PC-3 (cell line): Measurements from ENCODE around the gene TBX15. TPM values are rescaled to one million over a fixed set of nuclear protein-coding genes. Genes with fewer than 3 reads are reported as not detected.
A peak's percentile ranks its signal among the peaks of the same experiment; 100 is the strongest.

Experiments
- ATAC-seq: fragments of 200-7000 bp; cut with Tn5 transposase; 2 replicates; pipeline ENCODE4 v1.9.1; 2020; ENCODE audit warnings: mild to moderate bottlenecking, moderate library complexity
- BruUV-seq: library from RNA; stranded (reverse); fragments of 400-500 nt; replicated peaks from 2 replicates; lab custom pipeline; 2021; lab: Mats Ljungman, UMichigan
- CTCF ChIA-PET: fragments of 300-600 bp; sonication (Branson Sonifier 250); formaldehyde crosslinking; loops from one replicate; lab custom pipeline; 2022; ENCODE audit warnings: antibody characterized with exemption; lab: Charles Lee
- POLR2A ChIA-PET: fragments of 300-600 bp; sonication (Branson Sonifier 250); formaldehyde crosslinking; loops from one replicate; lab custom pipeline; 2022; ENCODE audit warnings: antibody characterized with exemption; ENCODE audit not compliant: unreplicated experiment; lab: Charles Lee
- DNase-seq: peaks from one replicate; pipeline ENCODE4 v3.0.0-alpha.2; 2015
- H2AFZ ChIP-seq: fragments of 300-600 bp; sonication (generic); 2 replicates; pipeline ENCODE4 v1.6.0; 2016; ENCODE audit warnings: antibody characterized with exemption, low read length
- H3F3A ChIP-seq: fragments of 300-600 bp; sonication (generic); one replicate; pipeline ENCODE4 v1.6.0; 2017; ENCODE audit warnings: antibody characterized with exemption, low read length, control low read depth, mild to moderate bottlenecking; ENCODE audit not compliant: unreplicated experiment
- H3K27ac ChIP-seq: fragments of 300-600 bp; sonication (generic); 2 replicates; pipeline ENCODE4 v1.5.1; 2016; ENCODE audit warnings: mild to moderate bottlenecking, low read length
- H3K27me3 ChIP-seq: fragments of 300-600 bp; sonication (generic); 2 replicates; pipeline ENCODE4 v1.6.1; 2016; ENCODE audit warnings: low read length, mixed read lengths
- H3K36me3 ChIP-seq: fragments of 300-600 bp; sonication (generic); 2 replicates; pipeline ENCODE4 v1.6.1; 2016; ENCODE audit warnings: low read depth, mixed run types, low read length, mixed read lengths
- H3K4me1 ChIP-seq: fragments of 300-600 bp; sonication (generic); 2 replicates; pipeline ENCODE4 v1.5.1; 2016; ENCODE audit warnings: low read length; ENCODE audit not compliant: insufficient read depth
- H3K4me2 ChIP-seq: fragments of 300-600 bp; sonication (generic); 2 replicates; pipeline ENCODE4 v1.6.0; 2016; ENCODE audit warnings: low read length
- H3K4me3 ChIP-seq: fragments of 300-600 bp; sonication (generic); 2 replicates; pipeline ENCODE4 v1.5.1; 2016; ENCODE audit warnings: mild to moderate bottlenecking, low read length, mixed read lengths
- H3K79me2 ChIP-seq: fragments of 300-600 bp; sonication (generic); 2 replicates; pipeline ENCODE4 v1.6.1; 2017; ENCODE audit warnings: low read length, mixed read lengths
- H3K9ac ChIP-seq: fragments of 300-600 bp; sonication (generic); 2 replicates; pipeline ENCODE4 v1.6.0; 2016; ENCODE audit warnings: mild to moderate bottlenecking, low read length
- H3K9me2 ChIP-seq: fragments of 300-600 bp; sonication (generic); replicated peaks from 2 replicates; pipeline ENCODE4 v1.6.1; 2016; ENCODE audit warnings: mixed run types, low read length, mixed read lengths
- H3K9me3 ChIP-seq: fragments of 300-600 bp; sonication (generic); 2 replicates; pipeline ENCODE4 v1.6.1; 2016; ENCODE audit warnings: low read length, mixed read lengths
- H4K20me1 ChIP-seq: fragments of 300-600 bp; sonication (generic); 2 replicates; pipeline ENCODE4 v1.6.1; 2016; ENCODE audit warnings: low read length, mixed read lengths
- CTCF ChIP-seq: fragments of 300-600 bp; sonication (generic); conservative IDR thresholded peaks from 2 replicates; pipeline ENCODE4 v1.5.1; 2017; ENCODE audit warnings: antibody characterized with exemption, low read depth, mild to moderate bottlenecking, low read length
- EZH2 ChIP-seq: fragments of 300-600 bp; sonication (generic); IDR thresholded peaks from one replicate; pipeline ENCODE4 v1.6.1; 2017; ENCODE audit warnings: antibody characterized with exemption, mild to moderate bottlenecking, low read length; ENCODE audit not compliant: unreplicated experiment
- EZH2phosphoT487 ChIP-seq: fragments of 300-600 bp; sonication (generic); IDR thresholded peaks from 2 replicates; pipeline ENCODE4 v1.6.1; 2018; ENCODE audit warnings: mild to moderate bottlenecking, antibody characterized with exemption, low read length, borderline replicate concordance
- intact Hi-C: fragments of 100-400 bp; cut with micrococcal nuclease; formaldehyde crosslinking; loops from 2 replicates; pipeline ENCODE4 v1.9.0; 2023
- total RNA-seq: library from RNA; depleted of rRNA; stranded (reverse); fragments of >200 nt; gene quantifications from 2 replicates; pipeline ENCODE4 v1.2.3, GENCODE V29; 2014

TBX15 gene
- total RNA-seq, 1 experiment from 2014 or later: 0.58 TPM

DNA sequence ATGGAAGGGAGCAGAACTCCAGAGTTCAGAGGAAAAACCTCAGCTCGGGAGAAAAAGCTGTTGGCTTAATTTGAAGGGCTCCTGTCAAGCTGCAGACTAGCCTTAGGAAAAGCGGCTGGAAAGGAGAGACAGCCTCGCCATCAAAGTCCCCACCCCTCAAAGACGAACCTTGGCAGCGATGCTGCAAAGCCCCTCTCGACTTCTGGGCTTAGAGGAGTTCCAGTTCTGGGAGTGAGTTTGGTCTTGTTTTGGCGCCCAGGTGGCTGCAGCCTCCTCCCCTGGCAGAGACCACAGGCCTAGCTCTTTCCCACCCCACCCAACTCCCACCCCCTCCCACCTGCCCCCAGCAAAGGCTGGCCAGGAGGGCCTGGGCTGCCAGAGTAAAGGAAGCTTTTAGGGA is 9.1 kb upstream of the TBX15 start:
- Histone ChIP-seq H3K27ac (no peak overlapping the region), H3K9me3 (no peaks in the 10 kb centered on the region), H3F3A (no peaks in the 10 kb centered on the region), H4K20me1 (no peaks in the 10 kb centered on the region), H3K4me3 (no peak overlapping the region), H3K36me3 (no peaks in the 10 kb centered on the region), H3K9ac (no peak overlapping the region), H3K9me2 (no peaks in the 10 kb centered on the region), H3K4me1 (peaks cover 13% of the 10 kb centered on the region), H2AFZ (no peak overlapping the region), H3K79me2 (no peaks in the 10 kb centered on the region), H3K4me2 (no peak overlapping the region), H3K27me3 (no peaks in the 10 kb centered on the region)
- DNase-seq (no peak), ATAC-seq (no peak)
- intact Hi-C loops: no loop called here
- POLR2A ChIA-PET: no interaction called here
- no TSS peak for BruUV-seq
- TF ChIP-seq CTCF (no peak), EZH2 (no peak), EZH2phosphoT487 (no peak)
- CTCF ChIA-PET: no interaction called here

DNA sequence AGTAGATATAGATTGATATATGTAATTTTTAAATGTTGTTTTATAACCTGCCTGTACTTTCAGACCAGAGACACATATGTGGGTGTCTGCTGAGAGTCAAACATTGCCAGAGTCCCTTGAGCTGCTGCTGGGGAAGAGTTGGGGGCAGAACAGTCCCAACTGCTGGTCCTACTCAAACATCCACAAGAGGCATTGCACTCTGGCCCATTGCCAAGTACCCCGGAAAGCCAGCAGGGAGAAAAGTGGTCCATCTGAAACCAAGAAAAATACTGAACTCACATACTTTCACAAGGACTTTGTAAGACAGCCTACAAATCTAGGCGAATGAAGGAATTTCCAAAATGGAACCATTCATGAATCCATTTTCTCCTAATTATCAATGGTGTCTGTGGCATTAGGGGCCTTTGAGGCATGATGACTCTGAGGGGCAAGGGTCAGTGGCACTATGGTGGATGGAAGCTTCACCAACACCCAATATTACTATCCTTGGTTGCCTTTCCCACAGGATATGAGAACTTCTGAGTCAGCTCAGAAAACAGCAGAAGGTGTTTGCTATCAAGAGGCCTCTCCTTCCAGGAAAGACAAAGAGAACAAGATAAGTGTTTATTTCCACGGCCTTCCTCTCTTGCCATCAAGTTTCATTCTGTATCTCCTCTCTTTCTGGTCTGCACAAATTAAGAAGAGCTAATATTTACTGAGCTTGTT is 7.3 kb upstream of the TBX15 start:
- H3K4me3 ChIP-seq: no peak overlapping the region

More for the DNA sequence above, 7.3 kb upstream of the TBX15 start:
- intact Hi-C loops: no loop called here
- no peaks in the 10 kb centered on the region for H3K79me2 ChIP-seq
- no peak overlapping the region for H3K27ac ChIP-seq
- H4K20me1 ChIP-seq: no peaks in the 10 kb centered on the region
- no TSS peak for BruUV-seq
- H3K27me3 ChIP-seq: no peaks in the 10 kb centered on the region
- CTCF ChIA-PET: no interaction called here
- H3K9me2 ChIP-seq: no peaks in the 10 kb centered on the region
- peaks cover 9% of the 10 kb centered on the region for H3K4me1 ChIP-seq
- ATAC-seq (peak; percentile 53), DNase-seq (peak; percentile 47)
- no peaks in the 10 kb centered on the region for H3K9me3 ChIP-seq
- H3K9ac ChIP-seq: no peak overlapping the region
- no peak overlapping the region for H2AFZ ChIP-seq
- TF ChIP-seq CTCF (no peak), EZH2 (no peak), EZH2phosphoT487 (no peak)
- no peaks in the 10 kb centered on the region for H3F3A ChIP-seq
- no peaks in the 10 kb centered on the region for H3K36me3 ChIP-seq
- POLR2A ChIA-PET: no interaction called here
- H3K4me2 ChIP-seq: peak overlapping the region; percentile 27
